ENCODE measurements around the gene KIF23. TPM values are rescaled to one million over a fixed set of nuclear protein-coding genes. Genes with fewer than 3 reads are reported as not detected.

KIF23 gene
- total and polyA plus RNA-seq, 2 donors (not counting 1 experiment from before 2014, with no cell fraction given): 16.5 to 19.4 TPM

- Histone ChIP-seq H3K4me1 (ENCODE audit: control insufficient read depth, extremely low read depth, insufficient read depth, low read length) (no peaks in the 10 kb centered on the region), H3K27ac (ENCODE audit: insufficient read depth, low read length) (no peak overlapping the region), H4K20me1 (ENCODE audit: control insufficient read depth, extremely low read depth, insufficient read depth, low read length) (no peaks in the 10 kb centered on the region), H3K4me2 (ENCODE audit: extremely low read depth, insufficient read depth, low read length) (no peak overlapping the region), H3K27me3 (ENCODE audit: control insufficient read depth, insufficient read depth, low read length) (peaks cover 4% of the 10 kb centered on the region), H3K9ac (ENCODE audit: insufficient read depth, low read length) (no peak overlapping the region), H3K36me3 (ENCODE audit: control insufficient read depth, insufficient read depth, low read length) (no peaks in the 10 kb centered on the region), H3K4me3 (replicated peaks in 1 of 4; ENCODE audit: control extremely low read depth in 1 of 4, insufficient read depth in 1 of 4, low read depth in 3 of 4, low read length in 4 of 4) (no peak overlapping the region), H3K79me2 (ENCODE audit: control insufficient read depth, insufficient read depth, low read length) (no peaks in the 10 kb centered on the region), H2AFZ (ENCODE audit: low read length) (no peak overlapping the region), H3K9me3 (ENCODE audit: control insufficient read depth, insufficient read depth, low read depth, low read length) (no peaks in the 10 kb centered on the region)
- no peak for DNase-seq (ENCODE audit: low read depth in 2 of 2)
- TF ChIP-seq EZH2 (IDR thresholded peaks at IDR 0.05; ENCODE audit: low read length, missing control alignments): no peak
- TF ChIP-seq CTCF (conservative IDR thresholded peaks at IDR 0.05 in 1 of 2, IDR thresholded peaks at IDR 0.05 in 1 of 2; ENCODE audit: low read depth in 1 of 2, low read length in 2 of 2): no peak
Observed at GRCh38 chr15:69497667-69498066, 83.5 kb downstream of the KIF23 start.

Other genes with a start within 250 kb of the KIF23 start
- gene PAQR5, start 115.4 kb upstream of the KIF23 start, total RNA-seq: 9.8 and 16.2 TPM in 2 replicates
- 6.0 and 20.8 TPM in 2 replicates for gene PAQR5, start 115.4 kb upstream of the KIF23 start, polyA plus RNA-seq
- gene RPLP1, start 38.5 kb downstream of the KIF23 start, total RNA-seq: 74.7 and 82.4 TPM in 2 replicates
- 621 and 633 TPM in 2 replicates for gene RPLP1, start 38.5 kb downstream of the KIF23 start, polyA plus RNA-seq

All from fibroblast of lung (primary cell).